GM23338 (cell line): Measurements from ENCODE around the gene ACSF2. TPM values are rescaled to one million over a fixed set of nuclear protein-coding genes. Genes with fewer than 3 reads are reported as not detected.

ENCODE experiments used
- ATAC-seq: fragments of 200-7000 bp; cut with Tn5 transposase; 3 replicates; pipeline ENCODE4 v1.9.1; 2020
- DNase-seq: peaks from one replicate; pipeline ENCODE4 v3.0.0-alpha.2; 2015; ENCODE audit warnings: low spot score
- H2AFZ ChIP-seq: fragments of 200-600 bp; sonication (generic); 2 replicates; pipeline ENCODE4 v1.8.0; 2016; ENCODE audit warnings: antibody characterized with exemption, mild to moderate bottlenecking, moderate library complexity
- H3F3A ChIP-seq: fragments of 200-600 bp; sonication (generic); replicated peaks from 2 replicates; pipeline ENCODE4 v1.8.0; 2017; ENCODE audit warnings: antibody characterized with exemption, mixed run types, low read depth
- H3K27ac ChIP-seq: fragments of 200-600 bp; sonication (generic); 2 replicates; pipeline ENCODE4 v1.6.1; 2016; ENCODE audit warnings: low read depth
- H3K27me3 ChIP-seq: fragments of 200-600 bp; sonication (generic); 2 replicates; pipeline ENCODE4 v1.8.0; 2016; ENCODE audit warnings: mild to moderate bottlenecking, mixed run types, moderate library complexity; ENCODE audit not compliant: insufficient read depth
- H3K36me3 ChIP-seq: fragments of 200-600 bp; sonication (generic); 2 replicates; pipeline ENCODE4 v1.8.0; 2016; ENCODE audit warnings: mild to moderate bottlenecking; ENCODE audit not compliant: insufficient read depth
- H3K4me1 ChIP-seq: fragments of 200-600 bp; sonication (generic); 2 replicates; pipeline ENCODE4 v1.8.0; 2016; ENCODE audit warnings: mild to moderate bottlenecking, moderate library complexity; ENCODE audit not compliant: insufficient read depth
- H3K4me2 ChIP-seq: fragments of 200-600 bp; sonication (generic); 2 replicates; pipeline ENCODE4 v1.7.1; 2017; ENCODE audit warnings: mixed run types
- H3K4me3 ChIP-seq: fragments of 200-600 bp; sonication (generic); 2 replicates; pipeline ENCODE4 v1.6.1; 2016; ENCODE audit warnings: mixed run types
- H3K79me2 ChIP-seq: fragments of 200-600 bp; sonication (generic); replicated peaks from 2 replicates; pipeline ENCODE4 v1.8.0; 2017; ENCODE audit warnings: mild to moderate bottlenecking; ENCODE audit not compliant: insufficient read depth
- H3K9me2 ChIP-seq: fragments of 200-600 bp; sonication (generic); 2 replicates; pipeline ENCODE4 v1.8.0; 2017; ENCODE audit not compliant: insufficient read depth
- H4K20me1 ChIP-seq: fragments of 200-600 bp; sonication (generic); replicated peaks from 2 replicates; pipeline ENCODE4 v1.8.0; 2017; ENCODE audit warnings: mild to moderate bottlenecking; ENCODE audit not compliant: insufficient read depth
- H3K27ac Mint-ChIP-seq: 2 replicates; pipeline ENCODE4 v1.8.0; 2020; ENCODE audit warnings: inconsistent platforms, mild to moderate bottlenecking, moderate library complexity, mixed read lengths
- H3K27me3 Mint-ChIP-seq: 3 replicates; pipeline ENCODE4 v1.8.0; 2022; ENCODE audit warnings: low read depth, mild to moderate bottlenecking, moderate library complexity, mixed read lengths, inconsistent platforms; ENCODE audit not compliant: insufficient read depth, poor library complexity
- H3K36me3 Mint-ChIP-seq: 3 replicates; pipeline ENCODE4 v1.8.0; 2021; ENCODE audit warnings: low read depth, mild to moderate bottlenecking, inconsistent platforms, moderate library complexity, mixed read lengths
- H3K4me1 Mint-ChIP-seq: 3 replicates; pipeline ENCODE4 v1.8.0; 2020; ENCODE audit warnings: mild to moderate bottlenecking, inconsistent platforms, mixed read lengths
- H3K4me3 Mint-ChIP-seq: 3 replicates; pipeline ENCODE4 v1.8.0; 2021; ENCODE audit warnings: moderate library complexity, mild to moderate bottlenecking, inconsistent platforms, mixed read lengths
- H3K9me3 Mint-ChIP-seq: 3 replicates; pipeline ENCODE4 v1.8.0; 2020; ENCODE audit warnings: moderate library complexity, mild to moderate bottlenecking, inconsistent platforms, mixed read lengths
- CREB1 ChIP-seq: fragments of 250-450 bp; sonication (Bioruptor Pico); IDR thresholded peaks from 2 replicates; pipeline ENCODE4 v1.5.0; 2020; ENCODE audit warnings: low read depth, mild to moderate bottlenecking, moderate library complexity
- CTCF ChIP-seq, 2 experiments: fragments of 200-600 bp in 1 of 2; sonication (generic) in 1 of 2; conservative IDR thresholded peaks; 2 replicates each; pipeline versions ENCODE4 v1.5.1 to v1.6.1; 2016 to 2017; ENCODE audit warnings: antibody characterized with exemption in 2 of 2, low read depth in 2 of 2, mild to moderate bottlenecking in 2 of 2, moderate library complexity in 1 of 2
- EZH2 ChIP-seq: fragments of 200-600 bp; sonication (generic); IDR thresholded peaks from one replicate; pipeline ENCODE4 v1.8.0; 2017; ENCODE audit warnings: antibody characterized with exemption, mild to moderate bottlenecking, low read depth; ENCODE audit not compliant: unreplicated experiment
- EZH2phosphoT487 ChIP-seq: fragments of 200-600 bp; sonication (generic); IDR thresholded peaks from one replicate; pipeline ENCODE4 v1.8.1; 2018; ENCODE audit warnings: antibody characterized with exemption; ENCODE audit not compliant: unreplicated experiment
- JUNB ChIP-seq: IDR thresholded peaks from one replicate; pipeline ENCODE4 v1.6.1; 2016; ENCODE audit warnings: antibody characterized with exemption; ENCODE audit not compliant: unreplicated experiment
- NANOG ChIP-seq: IDR thresholded peaks from 2 replicates; pipeline ENCODE4 v1.6.1; 2016; ENCODE audit warnings: antibody characterized with exemption, borderline replicate concordance
- POLR2AphosphoS5 ChIP-seq: IDR thresholded peaks from 2 replicates; pipeline ENCODE4 v1.6.1; 2016; ENCODE audit warnings: antibody characterized with exemption, low read depth
- ZNF114 ChIP-seq: fragments of 250-450 bp; sonication (Bioruptor Pico); IDR thresholded peaks from 2 replicates; pipeline ENCODE4 v1.5.0; 2020; ENCODE audit warnings: mild to moderate bottlenecking, moderate library complexity
- ZNF331 ChIP-seq: fragments of 250-450 bp; sonication (Bioruptor Pico); IDR thresholded peaks from 2 replicates; pipeline ENCODE4 v1.5.0; 2020; ENCODE audit warnings: low read depth, mild to moderate bottlenecking, moderate library complexity
- ZNF462 ChIP-seq: fragments of 250-450 bp; sonication (Bioruptor Pico); IDR thresholded peaks from 2 replicates; pipeline ENCODE4 v1.5.0; 2020; ENCODE audit warnings: mild to moderate bottlenecking, moderate library complexity
- polyA plus RNA-seq: library from polyadenylated mRNA; unstranded; fragments of >200 nt; fragmentation: Nextera tagmentation; extraction: Ambion mirVana; gene quantifications from 2 replicates; pipeline ENCODE4 v1.2.1, GENCODE V29; 2016
- total RNA-seq: library from RNA; depleted of rRNA; stranded (reverse); fragments of >200 nt; shearing (Covaris generic); gene quantifications from 2 replicates; pipeline ENCODE4 v1.2.3, GENCODE V29; 2014
- TF ChIP-seq, protein P1 (sequence below): IDR thresholded peaks from 2 replicates; pipeline ENCODE4 v1.6.1; 2016; ENCODE audit warnings: antibody characterized with exemption
- TF ChIP-seq, protein P2 (sequence below): IDR thresholded peaks from one replicate; pipeline ENCODE4 v1.6.1; 2018; ENCODE audit warnings: antibody characterized with exemption; ENCODE audit not compliant: unreplicated experiment

Gene ACSF2
- total and polyA plus RNA-seq, 2 experiments from 2014 or later, result 6.9 to 12.4 TPM

DNA sequence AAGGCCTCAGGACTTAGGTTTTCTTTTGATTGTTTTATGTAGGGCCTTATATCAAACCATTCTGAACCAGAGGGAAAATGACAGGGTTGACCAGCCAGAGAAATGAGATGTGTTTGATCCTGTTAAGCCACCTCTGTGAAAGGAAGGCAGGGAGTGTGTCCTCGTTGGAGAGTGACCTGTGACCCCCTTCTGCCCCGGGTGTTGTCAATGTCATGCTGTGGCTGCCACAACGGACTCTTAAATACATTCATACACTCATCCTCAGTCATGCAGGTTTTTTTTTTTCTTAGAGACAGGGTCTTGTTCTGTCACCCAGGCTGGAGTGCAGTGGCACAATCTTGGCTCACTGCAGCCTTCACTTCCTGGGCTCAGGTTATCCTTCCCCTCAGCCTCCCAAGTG, 88.4 kb downstream of the ACSF2 start:
- Histone ChIP-seq H2AFZ (no peak overlapping the region), H3F3A (no peaks in the 10 kb centered on the region), H3K36me3 (no peaks in the 10 kb centered on the region), H3K27me3 (no peaks in the 10 kb centered on the region; the same call in 1 of the 2 replicates), H3K4me1 (0 out of 2 replicates have a peak, but pooled peaks cover 3% of the 10 kb centered on the region), H3K4me2 (no peak overlapping the region), H3K9me2 (0 out of 2 replicates have a peak, but pooled peaks cover 2% of the 10 kb centered on the region), H3K79me2 (no peaks in the 10 kb centered on the region), H3K27ac (no peak overlapping the region), H4K20me1 (no peaks in the 10 kb centered on the region), H3K4me3 (no peak overlapping the region)
- Mint-ChIP-seq H3K27me3 (peaks cover 12% of the 10 kb centered on the region), H3K4me1 (peaks cover 36% of the 10 kb centered on the region), H3K4me3 (no peak overlapping the region), H3K27ac (no peak overlapping the region), H3K36me3 (no peaks in the 10 kb centered on the region), H3K9me3 (no peaks in the 10 kb centered on the region; the same call in 2 of the 3 replicates)
- TF ChIP-seq ZNF114 (CRISPR knock-in tag) (no peak), NANOG (no peak), JUNB (no peak), EZH2 (no peak), CREB1 (CRISPR knock-in tag) (no peak), ZNF331 (no peak), POLR2AphosphoS5 (no peak), ZNF462 (CRISPR knock-in tag) (no peak), EZH2phosphoT487 (no peak), CTCF (conservative IDR thresholded peaks at IDR 0.05; ENCODE audit: low read depth in 2 of 2) (no peak)
- TF ChIP-seq, protein P1, sequence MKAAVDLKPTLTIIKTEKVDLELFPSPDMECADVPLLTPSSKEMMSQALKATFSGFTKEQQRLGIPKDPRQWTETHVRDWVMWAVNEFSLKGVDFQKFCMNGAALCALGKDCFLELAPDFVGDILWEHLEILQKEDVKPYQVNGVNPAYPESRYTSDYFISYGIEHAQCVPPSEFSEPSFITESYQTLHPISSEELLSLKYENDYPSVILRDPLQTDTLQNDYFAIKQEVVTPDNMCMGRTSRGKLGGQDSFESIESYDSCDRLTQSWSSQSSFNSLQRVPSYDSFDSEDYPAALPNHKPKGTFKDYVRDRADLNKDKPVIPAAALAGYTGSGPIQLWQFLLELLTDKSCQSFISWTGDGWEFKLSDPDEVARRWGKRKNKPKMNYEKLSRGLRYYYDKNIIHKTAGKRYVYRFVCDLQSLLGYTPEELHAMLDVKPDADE, result no peak
- TF ChIP-seq, protein P2, sequence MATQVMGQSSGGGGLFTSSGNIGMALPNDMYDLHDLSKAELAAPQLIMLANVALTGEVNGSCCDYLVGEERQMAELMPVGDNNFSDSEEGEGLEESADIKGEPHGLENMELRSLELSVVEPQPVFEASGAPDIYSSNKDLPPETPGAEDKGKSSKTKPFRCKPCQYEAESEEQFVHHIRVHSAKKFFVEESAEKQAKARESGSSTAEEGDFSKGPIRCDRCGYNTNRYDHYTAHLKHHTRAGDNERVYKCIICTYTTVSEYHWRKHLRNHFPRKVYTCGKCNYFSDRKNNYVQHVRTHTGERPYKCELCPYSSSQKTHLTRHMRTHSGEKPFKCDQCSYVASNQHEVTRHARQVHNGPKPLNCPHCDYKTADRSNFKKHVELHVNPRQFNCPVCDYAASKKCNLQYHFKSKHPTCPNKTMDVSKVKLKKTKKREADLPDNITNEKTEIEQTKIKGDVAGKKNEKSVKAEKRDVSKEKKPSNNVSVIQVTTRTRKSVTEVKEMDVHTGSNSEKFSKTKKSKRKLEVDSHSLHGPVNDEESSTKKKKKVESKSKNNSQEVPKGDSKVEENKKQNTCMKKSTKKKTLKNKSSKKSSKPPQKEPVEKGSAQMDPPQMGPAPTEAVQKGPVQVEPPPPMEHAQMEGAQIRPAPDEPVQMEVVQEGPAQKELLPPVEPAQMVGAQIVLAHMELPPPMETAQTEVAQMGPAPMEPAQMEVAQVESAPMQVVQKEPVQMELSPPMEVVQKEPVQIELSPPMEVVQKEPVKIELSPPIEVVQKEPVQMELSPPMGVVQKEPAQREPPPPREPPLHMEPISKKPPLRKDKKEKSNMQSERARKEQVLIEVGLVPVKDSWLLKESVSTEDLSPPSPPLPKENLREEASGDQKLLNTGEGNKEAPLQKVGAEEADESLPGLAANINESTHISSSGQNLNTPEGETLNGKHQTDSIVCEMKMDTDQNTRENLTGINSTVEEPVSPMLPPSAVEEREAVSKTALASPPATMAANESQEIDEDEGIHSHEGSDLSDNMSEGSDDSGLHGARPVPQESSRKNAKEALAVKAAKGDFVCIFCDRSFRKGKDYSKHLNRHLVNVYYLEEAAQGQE, result no peak
- DNase-seq, result no peak
- ATAC-seq, result no peak
